ENCODE measurements around the gene COX5A.

GRCh38 chr15:74928771-74929198 lies 9.1 kb downstream of the COX5A start:
- TF ChIP-seq SIN3A (IDR thresholded peaks at IDR 0.05; ENCODE audit: borderline replicate concordance, insufficient read depth, low read length) = no peak
- TF ChIP-seq REST (IDR thresholded peaks at IDR 0.05; ENCODE audit: insufficient read depth in 1 of 2, low read depth in 2 of 2, low read length in 2 of 2) = no peak
- TF ChIP-seq TAF1 (IDR thresholded peaks at IDR 0.05; ENCODE audit: borderline replicate concordance, insufficient read depth, low read length) = no peak
- TF ChIP-seq POLR2AphosphoS5 (IDR thresholded peaks at IDR 0.05; ENCODE audit: low read depth, low read length) = no peak
- no peak for TF ChIP-seq FOXP2 (optimal IDR thresholded peaks at IDR 0.05; ENCODE audit: borderline replicate concordance, extremely low read depth, extremely low read length, insufficient read depth)

Measured in PFSK-1 (cell line).